ENCODE measurements around the gene ZNF736. TPM values are rescaled to one million over a fixed set of nuclear protein-coding genes. Genes with fewer than 3 reads are reported as not detected.
"Not testable (repeated sequence)": the region's sequence is repeated elsewhere in the genome, so short reads cannot be mapped to it uniquely, and the experiment has no call there.

Gene ZNF736
- total RNA-seq, 4 donors from 2014 or later: 2.4 to 9.2 (median 7.5) TPM

DNA sequence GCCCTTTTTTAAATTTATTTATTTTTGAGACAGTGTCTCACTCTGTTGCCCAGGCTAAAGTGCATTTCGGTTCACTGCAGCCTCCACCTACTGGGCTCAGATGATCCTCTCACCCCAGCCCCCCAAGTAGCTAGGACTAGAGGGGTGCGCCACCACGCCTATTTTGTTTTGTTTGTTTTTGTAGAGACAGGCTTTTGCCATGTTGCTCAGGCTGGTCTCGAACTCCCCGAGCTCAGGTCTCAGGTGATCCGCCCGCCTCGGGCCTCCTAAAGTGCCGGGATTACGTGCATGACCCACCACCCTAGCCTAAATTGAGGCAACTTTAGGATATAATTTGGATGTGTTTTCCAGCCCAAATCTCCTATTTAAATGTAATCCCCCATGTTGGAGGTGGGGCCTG, 805 bp downstream of the ZNF736 start:
- TF ChIP-seq, protein P1, sequence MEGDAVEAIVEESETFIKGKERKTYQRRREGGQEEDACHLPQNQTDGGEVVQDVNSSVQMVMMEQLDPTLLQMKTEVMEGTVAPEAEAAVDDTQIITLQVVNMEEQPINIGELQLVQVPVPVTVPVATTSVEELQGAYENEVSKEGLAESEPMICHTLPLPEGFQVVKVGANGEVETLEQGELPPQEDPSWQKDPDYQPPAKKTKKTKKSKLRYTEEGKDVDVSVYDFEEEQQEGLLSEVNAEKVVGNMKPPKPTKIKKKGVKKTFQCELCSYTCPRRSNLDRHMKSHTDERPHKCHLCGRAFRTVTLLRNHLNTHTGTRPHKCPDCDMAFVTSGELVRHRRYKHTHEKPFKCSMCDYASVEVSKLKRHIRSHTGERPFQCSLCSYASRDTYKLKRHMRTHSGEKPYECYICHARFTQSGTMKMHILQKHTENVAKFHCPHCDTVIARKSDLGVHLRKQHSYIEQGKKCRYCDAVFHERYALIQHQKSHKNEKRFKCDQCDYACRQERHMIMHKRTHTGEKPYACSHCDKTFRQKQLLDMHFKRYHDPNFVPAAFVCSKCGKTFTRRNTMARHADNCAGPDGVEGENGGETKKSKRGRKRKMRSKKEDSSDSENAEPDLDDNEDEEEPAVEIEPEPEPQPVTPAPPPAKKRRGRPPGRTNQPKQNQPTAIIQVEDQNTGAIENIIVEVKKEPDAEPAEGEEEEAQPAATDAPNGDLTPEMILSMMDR (IDR thresholded peaks at IDR 0.05): no peak
- TF ChIP-seq POLR2A (IDR thresholded peaks at IDR 0.05) (no peak), POLR2AphosphoS5 (IDR thresholded peaks at IDR 0.05) (no peak), EP300 (IDR thresholded peaks at IDR 0.05) (no peak)
- Histone ChIP-seq H3K4me3 (peak overlapping the region; percentile 60 to 65), H3K4me1 (peaks cover 0 to 29% (median 9%) of the 10 kb centered on the region in 3 donors), H3K27ac (peak overlapping the region in 2 of 4 donors; percentile 71 to 74), H3K9me3 (no peaks in the 10 kb centered on the region), H3K36me3 (peaks cover 0 to 4% of the 10 kb centered on the region in 2 donors), H3K27me3 (no peaks in the 10 kb centered on the region)
- 5% methylated on average over 8 of the region's 10 CpGs; no CpG with 5 or more reads in 1 of the 2 donors for WGBS, 2 donors (ENCODE audit: low coverage in 1 of 2)
- no peak for ATAC-seq

DNA sequence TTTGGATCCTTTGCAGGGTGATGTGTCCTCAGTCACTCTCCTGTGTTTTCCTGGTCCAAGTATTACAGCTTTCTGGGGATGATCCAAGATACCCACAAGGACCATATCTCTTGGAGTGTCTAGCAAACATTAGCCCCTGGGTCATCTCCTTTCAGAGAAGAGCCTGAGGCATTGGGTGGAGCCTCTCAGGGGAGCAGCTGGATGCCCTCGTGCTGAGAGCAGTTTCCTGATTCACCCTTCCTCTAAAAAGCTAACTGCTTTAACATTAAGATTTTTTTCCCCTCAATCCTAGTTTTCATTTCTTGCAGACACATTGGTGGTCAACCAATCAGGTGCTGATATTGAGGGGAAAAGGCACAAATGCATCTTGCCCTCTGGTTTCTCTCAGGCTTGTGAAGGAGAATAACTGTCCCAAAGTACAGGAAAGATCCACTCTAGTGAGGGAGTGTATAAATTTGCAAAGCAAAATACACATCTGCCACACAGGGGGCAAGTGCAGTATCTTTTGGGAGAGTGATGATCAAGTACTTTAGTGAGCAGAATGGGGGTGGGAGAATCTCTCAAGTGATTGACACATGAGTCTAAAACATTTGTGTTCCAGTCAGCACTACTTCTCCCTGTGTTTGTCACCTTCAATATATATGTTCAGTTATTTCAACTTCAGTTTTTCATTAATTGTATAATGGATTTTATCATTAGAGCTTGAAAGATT, 2.4 kb downstream of the ZNF736 start:
- WGBS, 2 donors (ENCODE audit: low coverage in 1 of 2): 43 to 60% methylated on average over 1 of the region's 1 CpG
- H3K4me1 ChIP-seq: peaks cover 0 to 29% (median 9%) of the 10 kb centered on the region in 3 donors
- not testable (repeated sequence) for H3K4me3 ChIP-seq, H3K9me3 ChIP-seq, H3K36me3 ChIP-seq, H3K27ac ChIP-seq, H3K27me3 ChIP-seq, ATAC-seq

DNA sequence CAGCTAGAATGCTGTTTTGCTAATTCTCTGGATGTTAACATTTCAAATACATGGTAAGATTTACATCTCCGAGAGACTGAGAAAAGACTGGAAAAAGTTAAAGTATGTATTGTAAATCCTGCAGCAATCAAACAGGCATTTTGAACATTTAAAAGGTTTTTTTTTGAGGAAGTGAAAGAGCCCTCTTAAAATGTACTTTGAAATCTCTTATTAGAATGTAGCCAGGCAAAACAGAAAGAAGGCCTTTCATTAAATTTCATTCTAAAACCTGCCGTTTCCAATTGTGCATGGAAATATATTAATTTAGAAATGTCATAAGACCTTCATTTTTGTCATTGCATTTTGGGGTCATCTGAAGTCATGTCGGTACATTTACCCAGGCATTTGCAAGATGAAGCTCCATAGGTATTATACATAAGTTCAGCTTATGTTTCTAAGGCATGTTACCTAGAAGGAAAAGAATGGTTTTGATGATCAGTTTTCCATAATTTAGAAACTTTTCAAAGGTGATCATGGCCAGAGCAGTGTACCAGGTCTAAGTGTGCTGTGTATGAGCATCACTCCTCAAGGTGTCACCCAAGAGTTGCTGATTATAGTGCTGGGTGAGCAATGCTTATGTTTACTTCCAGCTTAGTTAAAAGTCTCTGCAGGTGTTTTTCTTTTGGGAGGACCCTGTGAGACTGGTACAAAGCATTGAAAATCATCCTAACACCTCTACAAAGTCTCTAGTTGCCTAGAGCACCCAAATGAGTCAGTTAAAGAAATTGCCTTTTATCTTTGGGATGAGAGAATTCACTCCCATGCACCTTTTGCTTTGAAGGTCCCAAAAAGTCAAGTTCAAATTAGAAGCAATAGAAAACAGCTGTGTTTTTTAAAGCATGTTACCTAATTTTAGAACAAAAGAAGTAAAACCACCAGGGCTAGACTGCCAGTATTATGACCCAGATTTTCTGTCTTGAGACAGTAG, 7.1 kb downstream of the ZNF736 start:
- Histone ChIP-seq H3K27ac (no peak overlapping the region), H3K4me3 (no peak overlapping the region), H3K36me3 (peaks cover 0 to 4% of the 10 kb centered on the region in 2 donors), H3K27me3 (no peaks in the 10 kb centered on the region), H3K4me1 (peaks cover 0 to 5% (median 0%) of the 10 kb centered on the region in 3 donors), H3K9me3 (no peaks in the 10 kb centered on the region)
- no peak for ATAC-seq
- TF ChIP-seq POLR2AphosphoS5 (IDR thresholded peaks at IDR 0.05) (no peak), POLR2A (IDR thresholded peaks at IDR 0.05) (no peak), EP300 (IDR thresholded peaks at IDR 0.05) (no peak)
- TF ChIP-seq, protein P1 (IDR thresholded peaks at IDR 0.05): no peak
- 79 to 83% methylated on average over 3 of the region's 3 CpGs for WGBS, 2 donors (ENCODE audit: low coverage in 1 of 2)

DNA sequence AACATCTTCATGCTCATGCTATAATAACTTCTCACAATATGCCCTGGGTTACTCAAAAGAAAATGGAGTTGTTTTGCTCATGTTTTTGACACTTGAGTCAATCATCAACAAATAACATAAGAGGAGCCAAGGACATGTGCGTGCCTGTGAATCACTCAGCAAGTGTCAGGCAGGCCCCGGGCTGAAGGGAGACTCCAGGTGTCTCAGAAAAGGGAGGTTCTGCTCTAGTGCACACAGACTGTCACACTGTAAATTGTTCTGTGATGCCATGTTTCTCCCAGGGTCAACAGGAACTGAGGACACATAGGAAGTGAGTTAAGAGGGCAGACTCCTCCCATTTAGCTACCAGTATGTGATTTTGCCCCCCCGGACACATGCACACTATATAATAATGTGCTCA, 10.4 kb downstream of the ZNF736 start:
- H3K4me3 ChIP-seq, H3K36me3 ChIP-seq, H3K27ac ChIP-seq, H3K4me1 ChIP-seq, H3K9me3 ChIP-seq, H3K27me3 ChIP-seq, ATAC-seq: not testable (repeated sequence)
- 100% methylated on average over 1 to 2 of the region's 3 CpGs for WGBS, 2 donors (ENCODE audit: low coverage in 1 of 2)

DNA sequence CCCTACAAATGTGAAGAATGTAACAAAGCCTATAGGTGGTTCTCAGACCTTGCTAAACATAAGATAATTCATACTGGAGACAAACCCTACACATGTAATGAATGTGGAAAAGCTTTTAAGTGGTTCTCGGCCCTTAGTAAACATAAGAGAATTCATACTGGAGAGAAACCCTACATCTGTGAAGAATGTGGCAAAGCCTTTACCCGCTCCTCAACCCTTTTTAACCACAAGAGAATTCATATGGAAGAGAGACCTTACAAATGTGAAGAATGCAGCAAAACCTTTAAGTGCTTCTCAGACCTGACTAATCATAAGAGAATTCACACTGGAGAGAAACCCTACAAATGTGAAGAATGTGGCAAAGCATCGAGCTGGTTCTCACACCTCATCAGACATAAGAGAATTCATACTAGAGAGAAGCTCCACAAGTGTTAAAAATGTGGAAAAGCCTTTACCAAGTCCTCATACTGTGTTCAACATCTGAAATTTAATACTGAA, 35.0 kb downstream of the ZNF736 start:
- ATAC-seq, H3K4me1 ChIP-seq, H3K27me3 ChIP-seq, H3K4me3 ChIP-seq, H3K27ac ChIP-seq: not testable (repeated sequence)
- H3K36me3 ChIP-seq: peaks cover 0 to 60% of the 10 kb centered on the region in 2 donors
- WGBS, 2 donors (ENCODE audit: low coverage in 1 of 2): 92 to 94% methylated on average over 3 of the region's 3 CpGs
- peaks cover 5 to 100% (median 9%) of the 10 kb centered on the region in 3 donors for H3K9me3 ChIP-seq

DNA sequence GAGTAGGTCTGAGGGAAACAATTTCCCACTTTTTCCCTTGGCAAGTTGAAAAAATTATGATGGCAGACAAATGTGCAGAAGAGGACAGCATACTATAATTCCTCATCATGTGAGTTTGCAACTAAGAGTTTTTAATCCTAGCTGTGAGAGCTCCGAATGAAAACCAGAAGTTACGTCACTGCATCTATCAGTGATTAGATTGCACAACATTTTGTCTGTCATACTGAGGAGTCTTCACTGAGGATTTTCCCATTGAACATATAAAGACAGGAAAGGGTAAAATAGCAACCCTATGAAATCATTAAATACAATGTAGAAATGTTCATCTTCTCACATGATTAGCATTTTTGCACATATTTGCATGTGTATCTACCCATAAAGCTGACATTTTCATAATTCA, 45.8 kb downstream of the ZNF736 start:
- no peaks in the 10 kb centered on the region for H3K4me1 ChIP-seq
- no peak overlapping the region for H3K27ac ChIP-seq
- H3K27me3 ChIP-seq: no peaks in the 10 kb centered on the region
- peaks cover 0 to 83% (median 0%) of the 10 kb centered on the region in 3 donors for H3K9me3 ChIP-seq
- no peak for ATAC-seq
- no peak for TF ChIP-seq EP300 (IDR thresholded peaks at IDR 0.05)
- TF ChIP-seq, protein P1 (IDR thresholded peaks at IDR 0.05): no peak
- TF ChIP-seq POLR2AphosphoS5 (IDR thresholded peaks at IDR 0.05): no peak
- TF ChIP-seq POLR2A (IDR thresholded peaks at IDR 0.05): no peak
- H3K36me3 ChIP-seq: peaks cover 0 to 4% of the 10 kb centered on the region in 2 donors
- WGBS, 2 donors (ENCODE audit: low coverage in 1 of 2): 92 to 98% methylated on average over 2 of the region's 2 CpGs
- H3K4me3 ChIP-seq: no peak overlapping the region
